Caco-2 (cell line): ENCODE data around the gene RBSN. TPM values are rescaled to one million over a fixed set of nuclear protein-coding genes. Genes with fewer than 3 reads are reported as not detected.

Experiments used
- BruUV-seq: library from RNA; stranded (reverse); fragments of 400-500 nt; replicated peaks from 2 replicates; lab custom pipeline; 2021; lab: Mats Ljungman, UMichigan
- CTCF ChIA-PET: fragments of 300-600 bp; sonication (Branson Sonifier 250); formaldehyde crosslinking; loops from one replicate; lab custom pipeline; 2022; ENCODE audit warnings: antibody characterized with exemption; lab: Charles Lee
- POLR2A ChIA-PET: fragments of 300-600 bp; sonication (Branson Sonifier 250); formaldehyde crosslinking; loops from one replicate; lab custom pipeline; 2022; ENCODE audit warnings: antibody characterized with exemption; lab: Charles Lee
- DNase-seq, 2 experiments: peaks; one replicate each; pipeline versions ENCODE4 v3.0.0 to v3.0.0-alpha.2; 2020 to 2022
- H3K27me3 ChIP-seq: replicated peaks from 2 replicates; pipeline ENCODE4 v1.6.0; 2011; ENCODE audit warnings: low read length; ENCODE audit not compliant: control insufficient read depth, insufficient read depth
- H3K36me3 ChIP-seq: 2 replicates; pipeline ENCODE4 v1.5.1; 2011; ENCODE audit warnings: low read length; ENCODE audit not compliant: control insufficient read depth, insufficient read depth
- H3K4me1 ChIP-seq: fragments of 250-450 bp; sonication (Bioruptor Pico); 2 replicates; pipeline ENCODE4 v1.5.1; 2020; ENCODE audit warnings: mild to moderate bottlenecking
- H3K4me3 ChIP-seq: 2 replicates; pipeline ENCODE4 v1.5.1; 2011; ENCODE audit warnings: low read depth, mild to moderate bottlenecking, control low read depth, low read length
- H3K9me3 ChIP-seq: fragments of 250-450 bp; sonication (Bioruptor Pico); 2 replicates; pipeline ENCODE4 v1.5.1; 2020; ENCODE audit warnings: mild to moderate bottlenecking, moderate library complexity
- H3K27ac Mint-ChIP-seq: one replicate; pipeline ENCODE4 v1.8.0; 2022; ENCODE audit warnings: mixed read lengths; ENCODE audit not compliant: unreplicated experiment
- H3K27me3 Mint-ChIP-seq: one replicate; pipeline ENCODE4 v1.8.0; 2022; ENCODE audit warnings: mixed read lengths; ENCODE audit not compliant: insufficient read depth, unreplicated experiment
- H3K36me3 Mint-ChIP-seq: one replicate; pipeline ENCODE4 v1.8.0; 2022; ENCODE audit warnings: mild to moderate bottlenecking, mixed read lengths; ENCODE audit not compliant: insufficient read depth, unreplicated experiment
- H3K4me1 Mint-ChIP-seq: one replicate; pipeline ENCODE4 v1.8.0; 2022; ENCODE audit warnings: low read depth, mixed read lengths; ENCODE audit not compliant: unreplicated experiment
- H3K4me3 Mint-ChIP-seq: one replicate; pipeline ENCODE4 v1.8.0; 2022; ENCODE audit warnings: mild to moderate bottlenecking, moderate library complexity, mixed read lengths; ENCODE audit not compliant: unreplicated experiment
- H3K9me3 Mint-ChIP-seq: one replicate; pipeline ENCODE4 v1.8.0; 2022; ENCODE audit warnings: mixed read lengths; ENCODE audit not compliant: unreplicated experiment
- intact Hi-C: fragments of 100-400 bp; cut with micrococcal nuclease; formaldehyde crosslinking; loops from one replicate; pipeline ENCODE4 v1.10.0; 2022; ENCODE audit not compliant: unreplicated experiment
- total RNA-seq: library from RNA; stranded (reverse); gene quantifications from 2 replicates; pipeline ENCODE4 v1.2.3, GENCODE V29; 2022
- TF ChIP-seq, protein P1 (sequence below), 2 experiments: fragments of 200-600 bp in 1 of 2; IDR thresholded peaks; 1 replicate in 1 of 2; 2 replicates in 1 of 2; pipeline versions ENCODE4 v1.5.1 to v1.8.0; 2011 to 2022; ENCODE audit warnings: antibody characterized with exemption in 1 of 2, control low read depth in 1 of 2, inconsistent platforms in 1 of 2, low read depth in 1 of 2, low read length in 1 of 2, mild to moderate bottlenecking in 1 of 2, moderate library complexity in 1 of 2; ENCODE audit not compliant: insufficient read depth in 1 of 2, severe bottlenecking in 1 of 2, unreplicated experiment in 1 of 2

Gene RBSN
- total RNA-seq, 1 experiment from 2014 or later: 19.7 TPM

DNA sequence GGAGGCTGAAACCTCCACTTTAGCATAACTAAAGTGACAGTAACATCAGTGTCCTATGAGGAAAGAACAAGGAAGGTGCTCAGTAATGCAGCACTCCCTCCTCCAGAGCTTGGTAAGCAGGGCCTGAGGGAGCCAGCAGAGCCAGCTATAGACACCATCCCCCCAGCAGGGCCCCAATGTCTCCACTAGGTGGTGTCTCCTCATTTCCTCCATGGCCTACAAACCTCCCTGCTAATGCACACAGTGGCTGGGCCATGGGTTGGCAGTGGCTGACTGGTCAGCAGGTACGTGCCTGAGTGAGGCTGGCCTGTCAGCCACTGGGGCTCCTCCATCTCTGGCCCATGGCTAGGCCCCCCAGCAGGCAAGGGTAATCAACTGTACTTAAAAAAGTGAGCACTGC, 47.4 kb downstream of the RBSN start:
- no peaks in the 10 kb centered on the region for H3K4me1 ChIP-seq
- ChIA-PET POLR2A (interaction anchor here (0.7 kb wide), 1 partner anchor 14 kb away, joined by 3 read pairs; the partner anchor contains the start of gene MRPS25), CTCF (interaction anchor here (0.6 to 1.3 kb wide), 5 partner anchors 9 to 125 kb away, joined by 3 to 10 read pairs (median 4); partner anchors contain the start of gene MRPS25)
- BruUV-seq: no TSS peak
- no peaks in the 10 kb centered on the region for H3K27me3 ChIP-seq
- TF ChIP-seq, protein P1, sequence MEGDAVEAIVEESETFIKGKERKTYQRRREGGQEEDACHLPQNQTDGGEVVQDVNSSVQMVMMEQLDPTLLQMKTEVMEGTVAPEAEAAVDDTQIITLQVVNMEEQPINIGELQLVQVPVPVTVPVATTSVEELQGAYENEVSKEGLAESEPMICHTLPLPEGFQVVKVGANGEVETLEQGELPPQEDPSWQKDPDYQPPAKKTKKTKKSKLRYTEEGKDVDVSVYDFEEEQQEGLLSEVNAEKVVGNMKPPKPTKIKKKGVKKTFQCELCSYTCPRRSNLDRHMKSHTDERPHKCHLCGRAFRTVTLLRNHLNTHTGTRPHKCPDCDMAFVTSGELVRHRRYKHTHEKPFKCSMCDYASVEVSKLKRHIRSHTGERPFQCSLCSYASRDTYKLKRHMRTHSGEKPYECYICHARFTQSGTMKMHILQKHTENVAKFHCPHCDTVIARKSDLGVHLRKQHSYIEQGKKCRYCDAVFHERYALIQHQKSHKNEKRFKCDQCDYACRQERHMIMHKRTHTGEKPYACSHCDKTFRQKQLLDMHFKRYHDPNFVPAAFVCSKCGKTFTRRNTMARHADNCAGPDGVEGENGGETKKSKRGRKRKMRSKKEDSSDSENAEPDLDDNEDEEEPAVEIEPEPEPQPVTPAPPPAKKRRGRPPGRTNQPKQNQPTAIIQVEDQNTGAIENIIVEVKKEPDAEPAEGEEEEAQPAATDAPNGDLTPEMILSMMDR (IDR thresholded peaks at IDR 0.05; ENCODE audit: insufficient read depth in 1 of 2, low read depth in 1 of 2, low read length in 1 of 2, severe bottlenecking in 1 of 2, unreplicated experiment in 1 of 2): peak; percentile 70 to 76
- no peak overlapping the region for H3K4me3 ChIP-seq
- Mint-ChIP-seq H3K36me3 (peaks cover 74% of the 10 kb centered on the region), H3K4me3 (no peak overlapping the region), H3K27ac (no peak overlapping the region), H3K4me1 (no peaks in the 10 kb centered on the region), H3K27me3 (no peaks in the 10 kb centered on the region), H3K9me3 (no peaks in the 10 kb centered on the region)
- intact Hi-C loops: no loop called here
- no peaks in the 10 kb centered on the region for H3K9me3 ChIP-seq
- H3K36me3 ChIP-seq: peaks cover 8% of the 10 kb centered on the region; the same call in 1 of the 2 replicates
- peak; percentile 62 to 69 for DNase-seq

GRCh38 chr3:15050405-15051092, 48.4 kb downstream of the RBSN start:
- no peak overlapping the region for H3K4me3 ChIP-seq
- H3K4me1 ChIP-seq: no peaks in the 10 kb centered on the region
- intact Hi-C loops: no loop called here
- H3K4me3 Mint-ChIP-seq: no peak overlapping the region
- TF ChIP-seq, protein P1 (IDR thresholded peaks at IDR 0.05; ENCODE audit: insufficient read depth in 1 of 2, low read depth in 1 of 2, low read length in 1 of 2, severe bottlenecking in 1 of 2, unreplicated experiment in 1 of 2): no peak
- no peaks in the 10 kb centered on the region for H3K9me3 Mint-ChIP-seq
- ChIA-PET CTCF (interaction anchor here (0.7 to 1.3 kb wide), 3 partner anchors 10 to 124 kb away, joined by 3 to 5 read pairs (median 4); no protein-coding TSS in a partner anchor), POLR2A (interaction anchor here (0.7 kb wide), 1 partner anchor 15 kb away, joined by 3 read pairs; the partner anchor contains the start of gene MRPS25)
- H3K4me1 Mint-ChIP-seq: no peaks in the 10 kb centered on the region
- no peak for DNase-seq
- TSS peak; percentile 2 for BruUV-seq
- H3K27me3 ChIP-seq: no peaks in the 10 kb centered on the region
- no peaks in the 10 kb centered on the region for H3K9me3 ChIP-seq
- H3K27ac Mint-ChIP-seq: no peak overlapping the region
- peaks cover 80% of the 10 kb centered on the region for H3K36me3 Mint-ChIP-seq
- H3K27me3 Mint-ChIP-seq: no peaks in the 10 kb centered on the region
- H3K36me3 ChIP-seq: peaks cover 8% of the 10 kb centered on the region; the same call in 1 of the 2 replicates

- no peak for DNase-seq
- no TSS peak for BruUV-seq
- ChIA-PET POLR2A (no interaction called here), CTCF (no interaction called here)
- Mint-ChIP-seq H3K4me3 (no peak overlapping the region), H3K36me3 (peaks cover 79% of the 10 kb centered on the region), H3K27ac (no peak overlapping the region), H3K9me3 (no peaks in the 10 kb centered on the region), H3K4me1 (no peaks in the 10 kb centered on the region), H3K27me3 (no peaks in the 10 kb centered on the region)
- Histone ChIP-seq H3K9me3 (no peaks in the 10 kb centered on the region), H3K27me3 (no peaks in the 10 kb centered on the region), H3K4me1 (no peaks in the 10 kb centered on the region), H3K36me3 (peaks cover 9% of the 10 kb centered on the region), H3K4me3 (no peak overlapping the region)
- TF ChIP-seq, protein P1 (IDR thresholded peaks at IDR 0.05; ENCODE audit: insufficient read depth in 1 of 2, low read depth in 1 of 2, low read length in 1 of 2, severe bottlenecking in 1 of 2, unreplicated experiment in 1 of 2): no peak
- intact Hi-C loops: loop anchor here (5.0 kb wide), 1 partner anchor 122 kb away; no protein-coding TSS in a partner anchor
Observed at GRCh38 chr3:15049584-15049983, 49.4 kb downstream of the RBSN start.
